Activated CD8-positive, alpha-beta memory T cell treated with anti-CD3 and anti-CD28 coated beads for 24 hours (primary cell): ENCODE measurements around the gene FAM199X.

Experiments used
- DNase-seq: peaks from one replicate; pipeline ENCODE4 v3.0.0-alpha.2; 2020

The FAM199X gene

GRCh38 chrX:104165894-104166734, at the start of gene FAM199X:
Gene FAM199X (plus strand): TSS chrX:104166453. CDS start chrX:104166786, 333 bp downstream.
- peak; percentile 87 for DNase-seq

DNA sequence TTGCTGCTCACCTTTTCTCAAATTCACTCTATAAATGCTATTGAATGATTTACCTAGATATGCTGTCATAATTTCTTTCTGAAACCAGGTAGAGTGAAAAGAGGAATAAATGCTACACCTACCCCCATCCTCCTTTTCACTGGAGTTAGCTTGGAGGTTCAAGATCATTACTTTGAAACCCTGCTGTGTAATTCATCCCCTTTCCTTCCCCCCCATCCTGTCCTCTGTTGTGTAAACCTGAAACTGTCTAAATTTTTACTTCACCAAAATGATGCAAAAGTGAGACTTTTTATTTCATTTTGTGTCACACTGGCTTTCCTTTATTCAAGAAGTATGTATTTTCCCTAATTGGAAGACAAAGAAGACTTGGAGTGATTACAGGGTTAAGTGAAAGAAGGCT, 48.5 kb upstream of the FAM199X start:
- no peak for DNase-seq

GRCh38 chrX:104118765-104119164, 47.5 kb upstream of the FAM199X start:
- DNase-seq = no peak

- DNase-seq = no peak
Measured at GRCh38 chrX:104122829-104123228, 43.4 kb upstream of the FAM199X start.

DNA sequence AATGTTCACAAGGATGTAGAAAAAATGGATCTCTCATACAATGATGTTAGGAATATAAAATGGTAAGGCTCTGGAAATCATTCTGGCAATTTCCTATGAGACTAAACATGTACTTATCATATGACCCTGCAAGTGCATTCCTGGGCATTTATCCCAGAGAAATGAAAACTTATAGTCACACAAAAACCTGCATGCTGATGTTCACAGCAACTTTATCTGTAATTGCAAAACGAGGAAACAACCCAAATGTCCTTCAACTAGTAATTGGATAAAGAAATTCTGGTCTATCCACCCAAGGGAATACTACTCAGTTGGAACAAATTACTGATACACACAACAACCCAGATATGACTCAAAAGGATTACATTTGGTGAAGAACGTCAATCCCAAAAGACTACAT, 39.4 kb upstream of the FAM199X start:
- no peak for DNase-seq

DNA sequence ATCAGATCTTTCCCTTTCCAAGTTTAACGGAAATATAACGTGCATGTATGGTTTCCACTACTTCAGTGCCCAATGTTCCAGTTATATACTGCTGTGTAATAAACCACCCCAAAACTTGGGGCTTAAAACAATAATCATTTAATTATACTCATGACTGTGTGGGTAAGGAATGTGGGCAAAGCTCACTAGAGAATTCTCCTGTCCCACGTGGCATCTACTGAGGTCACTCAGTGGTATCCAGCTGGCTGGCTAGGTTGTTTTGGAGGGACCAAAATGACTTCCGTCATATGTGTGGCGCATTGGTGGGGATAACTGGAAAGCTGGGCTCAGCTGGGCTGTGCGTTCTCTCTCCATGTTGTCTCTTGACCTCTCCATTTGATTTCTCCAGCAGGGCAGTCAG, 35.4 kb upstream of the FAM199X start:
- DNase-seq = no peak

DNA sequence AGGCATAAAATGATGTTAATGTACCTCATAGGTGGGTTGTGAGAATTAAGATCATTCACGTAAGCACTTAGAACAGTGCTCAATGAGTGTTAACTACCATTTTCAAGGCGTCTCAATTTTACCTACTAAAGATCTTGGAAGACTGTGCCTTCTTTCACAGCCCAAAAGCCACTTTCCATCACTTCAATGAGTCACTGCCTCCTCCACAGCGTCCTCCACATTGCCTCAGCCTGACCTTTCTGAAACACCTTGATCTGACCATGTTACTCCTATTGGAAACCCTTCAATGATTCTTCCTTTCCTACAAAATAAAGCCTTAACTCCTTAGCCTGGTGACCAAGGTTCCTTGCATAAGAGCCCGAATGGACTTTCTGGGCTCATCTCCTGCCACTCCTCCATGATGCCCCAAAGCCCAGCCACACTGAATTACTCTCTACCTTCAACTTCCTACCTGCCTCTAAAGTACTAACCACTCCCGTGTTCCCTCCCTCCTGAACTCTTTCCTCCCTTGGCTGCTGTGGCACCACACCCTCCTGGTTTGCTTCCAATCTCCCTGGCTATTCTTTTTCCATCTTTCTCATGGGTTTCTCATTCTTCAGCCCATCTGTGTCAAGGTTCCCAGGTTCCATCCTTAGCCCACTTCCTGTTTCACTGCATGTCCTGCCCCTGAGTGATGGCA, 31.5 kb upstream of the FAM199X start:
- DNase-seq = no peak

- no peak for DNase-seq
Measured at GRCh38 chrX:104135677-104136076, 30.6 kb upstream of the FAM199X start.

DNA sequence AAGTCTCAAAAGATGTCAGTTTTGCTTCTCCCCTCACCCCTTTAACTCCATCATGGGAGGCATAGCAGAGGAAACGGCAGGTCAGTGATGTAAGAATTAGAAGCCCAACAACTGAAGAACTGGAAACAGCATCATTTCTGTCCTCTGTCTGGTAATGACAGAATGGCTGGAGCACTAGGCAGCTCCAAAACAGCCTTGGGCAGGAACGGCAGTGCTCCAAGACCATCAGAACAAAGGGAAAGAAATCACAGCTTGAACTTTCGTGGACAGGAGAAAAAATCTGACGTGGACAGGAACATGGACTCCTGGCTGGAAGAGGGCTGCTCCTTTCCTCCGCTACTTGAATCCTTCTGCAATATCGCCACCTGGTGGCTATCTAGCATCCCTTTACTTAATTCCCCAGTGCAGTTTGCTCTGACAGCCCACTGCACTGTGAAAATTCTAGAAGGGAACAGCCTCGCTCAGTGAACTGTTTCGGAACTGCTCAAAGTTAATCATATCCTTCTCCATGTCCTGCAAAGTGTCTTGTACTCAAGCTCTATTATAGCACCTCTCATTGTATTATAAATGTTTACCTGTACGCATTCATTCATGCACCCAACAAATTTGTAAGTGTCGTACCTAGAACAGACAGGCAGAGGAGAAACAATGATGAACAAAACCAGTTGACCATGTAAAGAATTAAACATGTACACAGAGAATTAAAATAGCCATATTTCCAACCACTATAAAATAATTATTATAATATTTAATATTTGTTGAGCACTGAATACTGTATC, 29.8 kb upstream of the FAM199X start:
- peak; percentile 67 for DNase-seq

GRCh38 chrX:104137496-104137895, 28.8 kb upstream of the FAM199X start:
- no peak for DNase-seq

- no peak for DNase-seq
Measured at GRCh38 chrX:104141087-104141760, 25.0 kb upstream of the FAM199X start.

- no peak for DNase-seq
Measured at GRCh38 chrX:104151037-104151436, 15.2 kb upstream of the FAM199X start.

DNA sequence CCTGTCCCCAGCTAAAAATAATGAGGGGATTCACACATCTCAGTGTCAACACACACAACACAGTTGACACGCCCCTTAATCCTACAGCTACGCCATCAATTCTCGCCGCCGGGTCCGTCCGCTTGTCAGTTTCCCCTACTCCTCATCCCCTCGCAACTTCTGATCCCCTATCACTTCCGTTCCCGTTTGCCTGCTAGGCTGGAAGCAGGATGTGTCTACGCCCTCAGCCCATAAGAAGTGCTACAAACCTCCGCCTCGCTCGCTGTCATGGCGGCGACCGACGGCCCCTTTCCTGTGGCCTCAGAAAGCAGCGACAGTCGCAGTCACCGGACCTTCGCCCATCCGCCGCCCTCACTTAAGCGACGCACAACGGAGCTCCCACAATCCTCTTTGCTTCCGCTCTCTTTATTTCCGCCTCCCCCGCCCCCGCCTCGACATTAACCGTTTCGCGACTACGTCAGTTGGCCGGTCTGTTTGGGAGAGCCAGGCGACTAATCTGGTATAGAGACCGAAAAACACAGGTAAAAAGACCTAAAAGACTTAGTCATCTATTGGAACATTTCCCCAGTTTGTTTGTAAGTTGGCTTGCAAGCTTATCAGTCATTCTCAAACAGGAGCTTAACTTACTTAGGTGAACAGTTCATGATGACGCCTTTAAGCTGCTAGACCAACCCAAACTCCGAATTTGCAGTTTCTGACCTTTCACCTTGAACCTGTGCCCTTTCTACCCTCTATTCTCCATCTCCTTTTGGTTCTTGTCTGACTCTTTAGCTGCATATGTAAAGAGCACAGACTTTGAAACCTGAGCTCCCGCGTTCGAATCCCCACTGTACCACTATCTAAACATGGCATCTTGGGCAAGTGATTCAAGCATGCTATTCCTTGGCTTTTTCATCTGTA, 9.4 kb upstream of the FAM199X start, which contains the start of gene SLC25A53:
Gene SLC25A53 (minus strand): TSS at position 380 of the 900 bp plus-strand sequence. CDS start 51,752 bp downstream, outside the sequence.
- peak; percentile 86 for DNase-seq

- no peak for DNase-seq
Measured at GRCh38 chrX:104166735-104167436, 633 bp downstream of the FAM199X start.

DNA sequence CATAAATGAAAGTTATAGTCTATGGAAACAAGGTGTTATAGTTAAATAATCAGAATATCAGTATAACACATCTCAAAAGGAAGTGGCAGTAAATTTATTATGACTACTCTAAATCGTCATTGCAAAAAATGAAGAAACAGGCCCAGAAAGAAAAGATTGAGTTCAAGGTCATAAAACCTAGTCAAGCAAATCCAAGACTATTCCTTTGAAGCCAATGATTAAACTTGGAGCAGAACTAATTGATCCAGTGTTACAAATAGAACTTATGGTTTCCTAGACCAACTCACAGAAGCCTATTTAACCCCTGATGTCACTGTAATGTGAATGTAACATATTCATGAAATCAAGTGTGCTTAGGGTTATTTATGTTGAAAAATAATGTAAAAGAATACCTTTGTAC, 1.9 kb downstream of the FAM199X start:
- DNase-seq = no peak

DNA sequence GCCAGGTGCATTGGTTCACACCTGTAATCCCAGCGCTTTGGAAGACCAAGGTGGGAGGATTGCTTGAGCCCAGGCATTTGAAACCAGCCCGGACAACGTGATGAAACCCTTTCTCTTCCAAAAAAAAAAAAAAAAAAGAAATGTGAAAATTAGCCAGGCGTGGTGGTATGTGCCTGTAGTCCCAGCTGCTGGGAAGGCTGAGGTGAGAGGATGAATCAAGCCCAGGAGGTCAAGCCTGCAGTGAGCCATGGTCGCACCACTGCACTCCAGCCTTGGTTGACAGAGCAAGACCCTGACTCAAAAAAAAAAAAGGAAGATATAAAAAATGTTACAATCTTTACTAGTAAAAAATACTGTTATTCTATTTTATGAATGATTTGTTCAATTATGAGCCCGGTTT, 5.9 kb downstream of the FAM199X start:
- no peak for DNase-seq

- DNase-seq = no peak
Measured at GRCh38 chrX:104172788-104173187, 6.5 kb downstream of the FAM199X start.

GRCh38 chrX:104173841-104174240, 7.6 kb downstream of the FAM199X start:
- DNase-seq = no peak

DNA sequence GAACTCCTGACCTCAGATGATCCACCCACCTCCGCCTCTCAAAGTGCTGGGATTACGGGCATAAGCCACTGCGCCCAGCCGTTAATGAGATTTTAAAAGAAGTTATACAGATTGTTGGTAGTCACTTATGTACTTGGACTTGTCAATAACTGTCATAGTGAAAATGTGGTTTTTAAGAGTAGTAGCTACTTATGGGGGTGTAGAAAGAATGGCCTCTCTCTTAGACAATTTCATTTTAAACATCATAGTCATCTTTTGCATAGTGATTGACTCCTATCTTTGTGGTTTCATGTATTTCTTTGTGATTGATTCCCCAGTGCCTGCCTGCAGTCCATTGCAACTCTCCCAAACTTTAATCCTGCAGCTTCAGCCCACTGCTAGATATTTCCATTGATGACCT, 17.4 kb downstream of the FAM199X start:
- no peak for DNase-seq

DNA sequence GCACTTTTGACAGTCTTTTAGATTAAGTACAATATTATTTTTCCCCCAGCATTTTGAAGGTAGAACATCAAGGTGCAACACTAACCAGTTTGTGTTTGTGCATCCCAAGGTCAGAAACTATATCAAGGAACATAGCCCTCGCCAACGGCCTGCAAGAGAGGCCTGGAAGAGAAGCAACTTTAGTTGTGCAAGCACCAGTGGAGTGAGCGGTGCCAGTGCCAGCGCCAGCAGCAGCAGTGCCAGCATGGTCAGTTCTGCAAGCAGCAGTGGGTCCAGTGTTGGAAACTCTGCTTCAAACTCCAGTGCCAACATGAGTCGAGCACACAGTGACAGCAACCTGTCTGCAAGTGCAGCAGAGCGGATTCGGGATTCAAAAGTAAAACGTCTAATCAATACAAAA, 21.7 kb downstream of the FAM199X start:
- DNase-seq = no peak

- no peak for DNase-seq
Measured at GRCh38 chrX:104189837-104190236, 23.6 kb downstream of the FAM199X start.
